Endothelial cell of umbilical vein (primary cell): ENCODE results near the gene EPN2. TPM values are rescaled to one million over a fixed set of nuclear protein-coding genes. Genes with fewer than 3 reads are reported as not detected.

Experiments used
- BruUV-seq: library from RNA; stranded (reverse); fragments of 400-500 nt; replicated peaks from 2 replicates; lab custom pipeline; 2021; lab: Mats Ljungman, UMichigan
- CTCF ChIA-PET: fragments of 300-600, 350-600 bp; sonication (Branson Sonifier 250); formaldehyde crosslinking; loops from one replicate; lab custom pipeline; 2021; ENCODE audit warnings: antibody characterized with exemption, inconsistent platforms; lab: Charles Lee
- POLR2A ChIA-PET: fragments of 300-600, 350-600 bp; sonication (Branson Sonifier 250); formaldehyde crosslinking; loops from one replicate; lab custom pipeline; 2021; ENCODE audit warnings: antibody characterized with exemption, inconsistent platforms; lab: Charles Lee
- DNase-seq: peaks from one replicate; pipeline ENCODE4 v3.0.0-alpha.2; 2011; ENCODE audit warnings: low read depth, low spot score
- FAIRE-seq: peaks from 2 replicates; lab custom pipeline; 2011; peaks lifted over from hg19 to GRCh38; lab: Jason Lieb, UNC
- H2AFZ ChIP-seq: 2 replicates; pipeline ENCODE4 v1.6.0; 2012; ENCODE audit warnings: low read depth, low read length, control low read depth, inconsistent platforms
- H3K27ac ChIP-seq: 2 replicates; pipeline ENCODE4 v1.5.1; 2011; ENCODE audit warnings: low read depth, mild to moderate bottlenecking, control low read depth, low read length, moderate library complexity; ENCODE audit not compliant: insufficient read depth
- H3K27me3 ChIP-seq, 2 experiments: 2 replicates each; pipeline versions ENCODE4 v1.6.0 to v1.6.1; 2011; ENCODE audit warnings: low read length in 2 of 2, mixed read lengths in 1 of 2; ENCODE audit not compliant: control insufficient read depth in 2 of 2, insufficient read depth in 2 of 2
- H3K36me3 ChIP-seq, 2 experiments: 2 replicates in 1 of 2; 3 replicates in 1 of 2; pipeline ENCODE4 v1.5.1; 2011; ENCODE audit warnings: low read length in 2 of 2, mild to moderate bottlenecking in 1 of 2, moderate library complexity in 1 of 2; ENCODE audit not compliant: control insufficient read depth in 2 of 2, insufficient read depth in 2 of 2; ENCODE audit errors: extremely low read depth in 1 of 2
- H3K4me1 ChIP-seq: 3 replicates; pipeline ENCODE4 v1.5.1; 2011; ENCODE audit warnings: mild to moderate bottlenecking, low read length; ENCODE audit not compliant: control insufficient read depth, insufficient read depth; ENCODE audit errors: extremely low read depth
- H3K4me2 ChIP-seq: 2 replicates; pipeline ENCODE4 v1.6.1; 2011; ENCODE audit warnings: low read length, control low read depth, mixed read lengths; ENCODE audit not compliant: insufficient read depth
- H3K4me3 ChIP-seq, 3 experiments: fragments of 200-600 bp in 1 of 3; sonication (generic), shearing (Covaris generic) in 1 of 3; replicated peaks in 1 of 3; 2 replicates each; pipeline ENCODE4 v1.5.1; 2011 to 2016; ENCODE audit warnings: control low read depth in 3 of 3, low read length in 3 of 3, mild to moderate bottlenecking in 2 of 3, inconsistent platforms in 1 of 3, low read depth in 1 of 3, moderate library complexity in 1 of 3; ENCODE audit not compliant: insufficient read depth in 1 of 3
- H3K79me2 ChIP-seq: 2 replicates; pipeline ENCODE4 v1.6.0; 2012; ENCODE audit warnings: low read length, inconsistent platforms; ENCODE audit not compliant: control insufficient read depth, insufficient read depth
- H3K9ac ChIP-seq: replicated peaks from 2 replicates; pipeline ENCODE3; 2011; ENCODE audit warnings: low read length, control low read depth; ENCODE audit not compliant: insufficient read depth; ENCODE audit errors: extremely low read depth
- H3K9me1 ChIP-seq: replicated peaks from 3 replicates; pipeline ENCODE4 v1.6.0; 2011; ENCODE audit warnings: mild to moderate bottlenecking, low read length; ENCODE audit not compliant: control insufficient read depth, insufficient read depth; ENCODE audit errors: extremely low read depth
- H3K9me3 ChIP-seq: replicated peaks from 2 replicates; pipeline ENCODE4 v1.5.1; 2012; ENCODE audit warnings: low read length, inconsistent platforms; ENCODE audit not compliant: control insufficient read depth, insufficient read depth
- H4K20me1 ChIP-seq: replicated peaks from 2 replicates; pipeline ENCODE3; 2011; ENCODE audit warnings: mild to moderate bottlenecking, low read length; ENCODE audit not compliant: control insufficient read depth, insufficient read depth; ENCODE audit errors: extremely low read depth
- EZH2 ChIP-seq: IDR thresholded peaks from 2 replicates; pipeline ENCODE4 v1.6.1; 2012; ENCODE audit warnings: borderline replicate concordance, low read depth, mild to moderate bottlenecking, moderate library complexity, low read length, inconsistent platforms; ENCODE audit not compliant: severe bottlenecking
- FOS ChIP-seq: IDR thresholded peaks from 2 replicates; pipeline ENCODE4 v1.6.1; 2011; ENCODE audit warnings: mild to moderate bottlenecking, low read length, moderate library complexity, borderline replicate concordance; ENCODE audit not compliant: insufficient read depth
- GATA2 ChIP-seq: IDR thresholded peaks from 2 replicates; pipeline ENCODE4 v1.7.0; 2011; ENCODE audit warnings: low read depth, mild to moderate bottlenecking, moderate library complexity, mixed read lengths, low read length; ENCODE audit not compliant: insufficient read length, insufficient read depth
- JUN ChIP-seq: IDR thresholded peaks from 2 replicates; pipeline ENCODE4 v1.6.1; 2011; ENCODE audit warnings: borderline replicate concordance, low read depth; ENCODE audit not compliant: insufficient read length, insufficient read depth
- MYC ChIP-seq: IDR thresholded peaks from one replicate; pipeline ENCODE4 v1.6.1; 2011; ENCODE audit warnings: mild to moderate bottlenecking, low read depth, low read length
- POLR2A ChIP-seq: IDR thresholded peaks from 2 replicates; pipeline ENCODE4 v1.6.1; 2012; ENCODE audit warnings: low read depth, mild to moderate bottlenecking, control low read depth, low read length
- POLR2AphosphoS5 ChIP-seq: IDR thresholded peaks from 2 replicates; pipeline ENCODE4 v1.6.1; 2012; ENCODE audit warnings: low read depth, mild to moderate bottlenecking, control low read depth, low read length, moderate library complexity; ENCODE audit not compliant: insufficient read depth
- dilution Hi-C: fragments of 300-500 bp; cut with MboI; formaldehyde crosslinking; loops from one replicate; pipeline ENCODE4 v1.15.0; 2019; ENCODE audit warnings: low sequenced_read_pairs; ENCODE audit not compliant: extremely low pct_ligation_motif_present
- intact Hi-C: fragments of 100-400 bp; cut with micrococcal nuclease; formaldehyde crosslinking; loops from one replicate; pipeline ENCODE4 v1.10.0; 2022
- polyA plus RNA-seq, 4 experiments: library from polyadenylated mRNA; depleted of rRNA in 3 of 4; stranded (reverse) in 3 of 4; unstranded in 1 of 4; fragments of >200 nt; gene quantifications; 2 replicates each; pipeline versions ENCODE4 v1.2.1 to v1.2.3, GENCODE V29; 2011 to 2012; ENCODE audit warnings: missing spikeins in 1 of 4
- total RNA-seq: library from RNA; stranded (reverse); gene quantifications from 2 replicates; pipeline ENCODE4 v1.2.3, GENCODE V29; 2021
- TF ChIP-seq, protein P1 (sequence below): IDR thresholded peaks from 2 replicates; pipeline ENCODE4 v1.6.1; 2011; ENCODE audit not compliant: insufficient read depth, insufficient read length
- TF ChIP-seq, protein P2 (sequence below), 2 donors: IDR thresholded peaks; 1 replicate in 1 of 2; 2 replicates in 1 of 2; pipeline ENCODE4 v1.5.1; 2011; ENCODE audit warnings: low read length in 2 of 2, mild to moderate bottlenecking in 2 of 2, moderate library complexity in 2 of 2, control low read depth in 1 of 2, inconsistent platforms in 1 of 2, low read depth in 1 of 2; ENCODE audit not compliant: insufficient read depth in 1 of 2; ENCODE audit errors: extremely low read depth in 1 of 2

The EPN2 gene
- total and polyA plus RNA-seq, 2 donors (not counting 3 experiments of a cell fraction or from before 2014, with no cell fraction given), result 40.3 to 70.5 TPM

DNA sequence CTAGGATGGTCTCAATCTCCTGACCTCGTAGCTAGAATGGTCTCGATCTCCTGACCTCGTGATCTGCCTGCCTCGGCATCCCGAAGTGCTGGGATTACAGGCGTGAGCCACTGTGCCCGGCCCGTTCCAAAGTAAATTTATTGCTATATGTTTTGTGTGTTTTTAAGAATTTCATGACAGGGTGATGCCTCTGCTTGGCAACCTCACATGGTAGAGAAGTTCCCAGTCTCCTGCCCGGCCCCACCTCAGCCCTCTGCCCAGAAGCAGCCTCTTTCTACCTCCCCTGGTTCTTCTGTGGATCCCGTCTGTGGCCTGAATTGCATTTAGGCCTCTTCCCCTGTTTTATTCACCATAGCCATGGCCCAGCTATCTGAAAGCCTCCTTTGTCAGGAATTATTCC, 70.4 kb downstream of the EPN2 start:
- Histone ChIP-seq H3K4me2 (no peak overlapping the region), H3K4me1 (peaks cover 41% of the 10 kb centered on the region), H3K27ac (no peak overlapping the region), H3K9me3 (no peaks in the 10 kb centered on the region), H3K4me3 (no peak overlapping the region), H3K27me3 (no peaks in the 10 kb centered on the region), H3K9me1 (no peaks in the 10 kb centered on the region), H3K9ac (no peak overlapping the region), H3K79me2 (peaks cover 11% of the 10 kb centered on the region), H4K20me1 (no peaks in the 10 kb centered on the region), H2AFZ (no peak overlapping the region), H3K36me3 (peaks cover 4 to 7% of the 10 kb centered on the region in 2 experiments)
- intact Hi-C loops, result no loop called here
- no TSS peak for BruUV-seq
- ChIA-PET CTCF (interaction anchor here (1.1 kb wide), 1 partner anchor 12 kb away, joined by 3 read pairs; no protein-coding TSS in a partner anchor), POLR2A (no interaction called here)
- dilution Hi-C loops, result no loop called here
- DNase-seq (no peak), FAIRE-seq (no peak)
- TF ChIP-seq, protein P1, sequence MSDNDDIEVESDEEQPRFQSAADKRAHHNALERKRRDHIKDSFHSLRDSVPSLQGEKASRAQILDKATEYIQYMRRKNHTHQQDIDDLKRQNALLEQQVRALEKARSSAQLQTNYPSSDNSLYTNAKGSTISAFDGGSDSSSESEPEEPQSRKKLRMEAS, result no peak
- TF ChIP-seq EZH2, result no peak
- no peak for TF ChIP-seq FOS
- no peak for TF ChIP-seq POLR2AphosphoS5
- no peak for TF ChIP-seq JUN
- TF ChIP-seq MYC, result no peak
- TF ChIP-seq POLR2A, result no peak
- TF ChIP-seq GATA2, result no peak
- TF ChIP-seq, protein P2, sequence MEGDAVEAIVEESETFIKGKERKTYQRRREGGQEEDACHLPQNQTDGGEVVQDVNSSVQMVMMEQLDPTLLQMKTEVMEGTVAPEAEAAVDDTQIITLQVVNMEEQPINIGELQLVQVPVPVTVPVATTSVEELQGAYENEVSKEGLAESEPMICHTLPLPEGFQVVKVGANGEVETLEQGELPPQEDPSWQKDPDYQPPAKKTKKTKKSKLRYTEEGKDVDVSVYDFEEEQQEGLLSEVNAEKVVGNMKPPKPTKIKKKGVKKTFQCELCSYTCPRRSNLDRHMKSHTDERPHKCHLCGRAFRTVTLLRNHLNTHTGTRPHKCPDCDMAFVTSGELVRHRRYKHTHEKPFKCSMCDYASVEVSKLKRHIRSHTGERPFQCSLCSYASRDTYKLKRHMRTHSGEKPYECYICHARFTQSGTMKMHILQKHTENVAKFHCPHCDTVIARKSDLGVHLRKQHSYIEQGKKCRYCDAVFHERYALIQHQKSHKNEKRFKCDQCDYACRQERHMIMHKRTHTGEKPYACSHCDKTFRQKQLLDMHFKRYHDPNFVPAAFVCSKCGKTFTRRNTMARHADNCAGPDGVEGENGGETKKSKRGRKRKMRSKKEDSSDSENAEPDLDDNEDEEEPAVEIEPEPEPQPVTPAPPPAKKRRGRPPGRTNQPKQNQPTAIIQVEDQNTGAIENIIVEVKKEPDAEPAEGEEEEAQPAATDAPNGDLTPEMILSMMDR (IDR thresholded peaks at IDR 0.05; ENCODE audit: extremely low read depth in 1 of 2, insufficient read depth in 1 of 2, low read depth in 1 of 2, low read length in 2 of 2), result no peak
